H1 (cell line): ENCODE measurements around the gene RHOXF2.

Experiments
- ATF2 ChIP-seq: IDR thresholded peaks from 2 replicates; pipeline ENCODE4 v1.6.1; 2012; ENCODE audit warnings: low read length, inconsistent platforms
- BRCA1 ChIP-seq: IDR thresholded peaks from 2 replicates; pipeline ENCODE4 v1.6.1; 2012; ENCODE audit warnings: low read depth, low read length, improper control_type of control experiment
- CTCF ChIP-seq, 3 experiments: IDR thresholded peaks; 1 replicate in 2 of 3; 2 replicates in 1 of 3; pipeline versions ENCODE4 v1.5.1 to v1.6.1; 2011; ENCODE audit warnings: low read length in 3 of 3, mild to moderate bottlenecking in 3 of 3, inconsistent platforms in 2 of 3, low read depth in 1 of 3, moderate library complexity in 1 of 3; ENCODE audit not compliant: insufficient read depth in 1 of 3; ENCODE audit errors: control extremely low read depth in 1 of 3
- EZH2 ChIP-seq: fragments of 200-600 bp; sonication (generic); IDR thresholded peaks from 2 replicates; pipeline ENCODE4 v1.7.1; 2012; ENCODE audit warnings: low read depth, mild to moderate bottlenecking, moderate library complexity, low read length, inconsistent platforms; ENCODE audit not compliant: severe bottlenecking
- GABPA ChIP-seq: IDR thresholded peaks from 2 replicates; pipeline ENCODE4 v1.6.1; 2011; ENCODE audit warnings: mild to moderate bottlenecking, low read length, moderate library complexity, borderline replicate concordance; ENCODE audit not compliant: insufficient read depth
- JUN ChIP-seq: IDR thresholded peaks from 2 replicates; pipeline ENCODE4 v1.6.1; 2011; ENCODE audit warnings: low read depth, mild to moderate bottlenecking, improper control_type of control experiment, low read length
- MAX ChIP-seq: IDR thresholded peaks from 2 replicates; pipeline ENCODE4 v1.6.1; 2012; ENCODE audit warnings: inconsistent platforms
- POLR2A ChIP-seq, 2 experiments: IDR thresholded peaks; 1 replicate in 1 of 2; 2 replicates in 1 of 2; pipeline ENCODE4 v1.6.1; 2011; ENCODE audit warnings: low read depth in 2 of 2, low read length in 2 of 2, mild to moderate bottlenecking in 2 of 2; ENCODE audit errors: control extremely low read depth in 1 of 2
- POLR2AphosphoS5 ChIP-seq: IDR thresholded peaks from 2 replicates; pipeline ENCODE4 v1.6.1; 2011; ENCODE audit warnings: low read depth, low read length
- TAF1 ChIP-seq: IDR thresholded peaks from 2 replicates; pipeline ENCODE4 v1.6.1; 2011; ENCODE audit warnings: mild to moderate bottlenecking, low read depth, low read length
- USF2 ChIP-seq: IDR thresholded peaks from 2 replicates; pipeline ENCODE4 v1.6.1; 2011; ENCODE audit warnings: low read length, improper control_type of control experiment

- TF ChIP-seq CTCF (IDR thresholded peaks at IDR 0.05; ENCODE audit: control extremely low read depth in 1 of 3, insufficient read depth in 1 of 3, low read depth in 1 of 3, low read length in 3 of 3) (no peak), TAF1 (no peak), JUN (no peak), POLR2AphosphoS5 (no peak), EZH2 (no peak), BRCA1 (no peak), USF2 (no peak), POLR2A (IDR thresholded peaks at IDR 0.05; ENCODE audit: control extremely low read depth in 1 of 2, low read depth in 2 of 2, low read length in 2 of 2) (no peak), MAX (no peak), GABPA (no peak), ATF2 (no peak)
These were observed 47.7 kb downstream of the RHOXF2 start for GRCh38 chrX:120205816-120206753.
